OCI-LY1 (cell line): ENCODE measurements around the gene C4orf51.

Source experiments
- H2AFZ ChIP-seq: fragments of 200-600 bp; sonication (generic), shearing (Covaris generic); 2 replicates; pipeline ENCODE4 v1.6.0; 2014; ENCODE audit warnings: antibody characterized with exemption, mild to moderate bottlenecking, low read length
- H3F3A ChIP-seq: fragments of 200-600 bp; sonication (generic), shearing (Covaris generic); 2 replicates; pipeline ENCODE4 v1.6.0; 2014; ENCODE audit warnings: mild to moderate bottlenecking, antibody characterized with exemption, low read length, moderate library complexity; ENCODE audit not compliant: insufficient read depth
- H3K27ac ChIP-seq: fragments of 200-600 bp; sonication (generic); 2 replicates; pipeline ENCODE4 v1.5.1; 2014; ENCODE audit warnings: low read length, mixed run types, mild to moderate bottlenecking, low read depth; ENCODE audit not compliant: poor library complexity, severe bottlenecking
- H3K27me3 ChIP-seq: fragments of 200-600 bp; sonication (generic); 2 replicates; pipeline ENCODE4 v1.6.0; 2014; ENCODE audit warnings: antibody characterized with exemption, mild to moderate bottlenecking, low read length, moderate library complexity; ENCODE audit not compliant: insufficient read depth
- H3K36me3 ChIP-seq: fragments of 200-600 bp; sonication (generic); 2 replicates; pipeline ENCODE4 v1.6.1; 2014; ENCODE audit warnings: mild to moderate bottlenecking, antibody characterized with exemption, low read length, moderate library complexity, mixed read lengths; ENCODE audit not compliant: insufficient read depth
- H3K4me1 ChIP-seq: fragments of 200-600 bp; sonication (generic); 2 replicates; pipeline ENCODE4 v1.5.1; 2014; ENCODE audit warnings: mild to moderate bottlenecking, low read length, moderate library complexity; ENCODE audit not compliant: insufficient read depth, severe bottlenecking
- H3K4me2 ChIP-seq: fragments of 200-600 bp; sonication (generic), shearing (Covaris generic); 2 replicates; pipeline ENCODE4 v1.6.1; 2014; ENCODE audit warnings: low read length
- H3K4me3 ChIP-seq: fragments of 200-600 bp; sonication (generic); 2 replicates; pipeline ENCODE4 v1.5.1; 2014; ENCODE audit warnings: low read length, low read depth, mild to moderate bottlenecking, mixed read lengths; ENCODE audit not compliant: poor library complexity, severe bottlenecking
- H3K79me2 ChIP-seq: fragments of 200-600 bp; shearing (Covaris generic); 2 replicates; pipeline ENCODE4 v1.6.1; 2016; ENCODE audit warnings: mixed run types, low read length, mixed read lengths; ENCODE audit not compliant: insufficient read depth
- H3K9ac ChIP-seq: fragments of 200-600 bp; sonication (generic), shearing (Covaris generic); 2 replicates; pipeline ENCODE4 v1.6.1; 2014; ENCODE audit warnings: mild to moderate bottlenecking, low read length, mixed read lengths
- H3K9me2 ChIP-seq: fragments of 200-600 bp; sonication (generic), shearing (Covaris generic); 2 replicates; pipeline ENCODE4 v1.6.1; 2014; ENCODE audit warnings: low read depth, mild to moderate bottlenecking, low read length, mixed read lengths
- H3K9me3 ChIP-seq: fragments of 200-600 bp; shearing (Covaris generic); 2 replicates; pipeline ENCODE4 v1.6.1; 2014; ENCODE audit warnings: low read length, mixed read lengths
- H4K20me1 ChIP-seq: fragments of 200-600 bp; sonication (generic), shearing (Covaris generic); 2 replicates; pipeline ENCODE4 v1.6.0; 2016; ENCODE audit warnings: mild to moderate bottlenecking, low read length; ENCODE audit not compliant: insufficient read depth
- EZH2 ChIP-seq: fragments of 200-600 bp; sonication (generic), shearing (Covaris generic); IDR thresholded peaks from 2 replicates; pipeline ENCODE4 v1.8.0; 2017; ENCODE audit warnings: borderline replicate concordance, mixed run types, mild to moderate bottlenecking, antibody characterized with exemption, low read length, moderate library complexity, mixed read lengths
- TF ChIP-seq, protein P1 (sequence below): fragments of 200-600 bp; sonication (generic), shearing (Covaris generic); IDR thresholded peaks from 2 replicates; pipeline ENCODE4 v1.5.1; 2017; ENCODE audit warnings: mild to moderate bottlenecking, antibody characterized with exemption, low read length, moderate library complexity, mixed read lengths

C4orf51 gene

DNA sequence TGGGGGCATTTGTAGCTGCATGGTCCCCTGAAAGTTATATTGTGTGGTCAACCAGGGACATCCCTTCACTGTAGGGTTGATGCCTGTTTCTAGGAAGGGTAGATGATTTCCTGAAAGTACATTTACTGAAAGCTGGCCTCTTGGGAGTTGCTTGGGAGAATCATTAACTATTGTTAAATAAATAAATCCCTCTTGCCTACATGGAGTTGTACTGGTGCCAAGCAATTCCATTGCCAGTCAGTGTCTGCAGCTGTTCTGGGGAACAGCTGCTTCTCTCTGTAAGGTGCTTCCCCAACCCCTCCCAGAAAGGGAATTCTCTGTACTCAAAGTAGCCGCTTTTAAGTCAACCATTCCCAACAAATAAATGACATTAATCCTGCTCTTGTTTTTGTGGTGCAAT, 51.1 kb downstream of the C4orf51 start:
- Histone ChIP-seq H3K9me2 (no peaks in the 10 kb centered on the region), H3K36me3 (no peaks in the 10 kb centered on the region), H3K79me2 (no peaks in the 10 kb centered on the region), H3K27ac (no peak overlapping the region), H3K9me3 (no peaks in the 10 kb centered on the region), H3F3A (0 out of 2 replicates have a peak, but pooled peaks cover 3% of the 10 kb centered on the region), H3K9ac (no peak overlapping the region), H4K20me1 (no peaks in the 10 kb centered on the region), H3K4me1 (peaks cover 8% of the 10 kb centered on the region), H2AFZ (no peak overlapping the region), H3K4me3 (no peak overlapping the region), H3K27me3 (0 out of 2 replicates have a peak, but pooled peaks cover 5% of the 10 kb centered on the region), H3K4me2 (no peak overlapping the region)
- TF ChIP-seq, protein P1, sequence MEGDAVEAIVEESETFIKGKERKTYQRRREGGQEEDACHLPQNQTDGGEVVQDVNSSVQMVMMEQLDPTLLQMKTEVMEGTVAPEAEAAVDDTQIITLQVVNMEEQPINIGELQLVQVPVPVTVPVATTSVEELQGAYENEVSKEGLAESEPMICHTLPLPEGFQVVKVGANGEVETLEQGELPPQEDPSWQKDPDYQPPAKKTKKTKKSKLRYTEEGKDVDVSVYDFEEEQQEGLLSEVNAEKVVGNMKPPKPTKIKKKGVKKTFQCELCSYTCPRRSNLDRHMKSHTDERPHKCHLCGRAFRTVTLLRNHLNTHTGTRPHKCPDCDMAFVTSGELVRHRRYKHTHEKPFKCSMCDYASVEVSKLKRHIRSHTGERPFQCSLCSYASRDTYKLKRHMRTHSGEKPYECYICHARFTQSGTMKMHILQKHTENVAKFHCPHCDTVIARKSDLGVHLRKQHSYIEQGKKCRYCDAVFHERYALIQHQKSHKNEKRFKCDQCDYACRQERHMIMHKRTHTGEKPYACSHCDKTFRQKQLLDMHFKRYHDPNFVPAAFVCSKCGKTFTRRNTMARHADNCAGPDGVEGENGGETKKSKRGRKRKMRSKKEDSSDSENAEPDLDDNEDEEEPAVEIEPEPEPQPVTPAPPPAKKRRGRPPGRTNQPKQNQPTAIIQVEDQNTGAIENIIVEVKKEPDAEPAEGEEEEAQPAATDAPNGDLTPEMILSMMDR, result no peak
- TF ChIP-seq EZH2, result no peak

DNA sequence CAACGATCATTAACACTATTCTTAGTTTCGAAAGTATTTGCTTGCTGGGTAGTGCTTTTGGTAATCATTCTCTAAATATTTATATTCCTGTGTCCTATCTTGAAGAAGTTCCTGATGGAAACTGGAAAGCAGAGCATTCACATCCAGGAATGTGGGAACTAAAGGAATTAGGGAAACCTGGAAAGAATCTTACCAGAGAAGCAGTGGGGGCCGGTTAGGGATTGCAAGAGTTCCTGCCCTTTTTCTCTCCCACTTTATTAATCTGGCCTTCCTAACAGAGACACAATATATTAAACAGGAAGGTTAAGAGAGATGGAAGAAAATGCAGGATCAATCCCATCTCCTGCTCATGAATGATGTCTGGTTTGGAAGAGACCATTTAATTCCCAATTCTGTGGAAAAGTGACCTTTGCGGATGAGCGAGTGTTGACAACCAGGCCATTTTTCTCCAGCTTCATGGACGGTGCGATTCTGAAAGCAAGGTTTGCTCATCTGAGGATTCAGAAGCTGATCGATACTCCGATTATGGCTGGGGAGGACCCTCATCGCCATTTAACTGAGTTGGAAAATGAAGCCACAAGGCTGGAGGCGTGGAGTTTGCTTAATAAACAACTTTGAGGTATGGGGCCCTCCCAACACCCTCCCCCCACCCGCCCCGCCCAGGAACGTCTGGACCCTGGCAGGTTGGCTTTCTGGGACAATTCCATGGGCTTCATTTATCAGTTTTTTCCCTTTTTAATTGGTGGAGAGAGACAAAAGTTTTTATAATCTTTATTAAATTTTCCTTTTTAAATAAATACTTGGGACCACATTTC, 52.3 kb downstream of the C4orf51 start:
- Histone ChIP-seq H2AFZ (no peak overlapping the region), H3K4me1 (peaks cover 8% of the 10 kb centered on the region), H3K9me2 (no peaks in the 10 kb centered on the region), H3K4me3 (peak overlapping the region; percentile 69), H3K36me3 (no peaks in the 10 kb centered on the region), H4K20me1 (no peaks in the 10 kb centered on the region), H3K4me2 (peak overlapping the region; percentile 76), H3K79me2 (no peaks in the 10 kb centered on the region), H3K9me3 (no peaks in the 10 kb centered on the region), H3K9ac (peak overlapping the region; percentile 60; the same call in 1 of the 2 replicates), H3K27ac (no peak overlapping the region), H3F3A (0 out of 2 replicates have a peak, but pooled peaks cover 3% of the 10 kb centered on the region), H3K27me3 (0 out of 2 replicates have a peak, but pooled peaks cover 5% of the 10 kb centered on the region)
- no peak for TF ChIP-seq EZH2
- TF ChIP-seq, protein P1, result no peak

DNA sequence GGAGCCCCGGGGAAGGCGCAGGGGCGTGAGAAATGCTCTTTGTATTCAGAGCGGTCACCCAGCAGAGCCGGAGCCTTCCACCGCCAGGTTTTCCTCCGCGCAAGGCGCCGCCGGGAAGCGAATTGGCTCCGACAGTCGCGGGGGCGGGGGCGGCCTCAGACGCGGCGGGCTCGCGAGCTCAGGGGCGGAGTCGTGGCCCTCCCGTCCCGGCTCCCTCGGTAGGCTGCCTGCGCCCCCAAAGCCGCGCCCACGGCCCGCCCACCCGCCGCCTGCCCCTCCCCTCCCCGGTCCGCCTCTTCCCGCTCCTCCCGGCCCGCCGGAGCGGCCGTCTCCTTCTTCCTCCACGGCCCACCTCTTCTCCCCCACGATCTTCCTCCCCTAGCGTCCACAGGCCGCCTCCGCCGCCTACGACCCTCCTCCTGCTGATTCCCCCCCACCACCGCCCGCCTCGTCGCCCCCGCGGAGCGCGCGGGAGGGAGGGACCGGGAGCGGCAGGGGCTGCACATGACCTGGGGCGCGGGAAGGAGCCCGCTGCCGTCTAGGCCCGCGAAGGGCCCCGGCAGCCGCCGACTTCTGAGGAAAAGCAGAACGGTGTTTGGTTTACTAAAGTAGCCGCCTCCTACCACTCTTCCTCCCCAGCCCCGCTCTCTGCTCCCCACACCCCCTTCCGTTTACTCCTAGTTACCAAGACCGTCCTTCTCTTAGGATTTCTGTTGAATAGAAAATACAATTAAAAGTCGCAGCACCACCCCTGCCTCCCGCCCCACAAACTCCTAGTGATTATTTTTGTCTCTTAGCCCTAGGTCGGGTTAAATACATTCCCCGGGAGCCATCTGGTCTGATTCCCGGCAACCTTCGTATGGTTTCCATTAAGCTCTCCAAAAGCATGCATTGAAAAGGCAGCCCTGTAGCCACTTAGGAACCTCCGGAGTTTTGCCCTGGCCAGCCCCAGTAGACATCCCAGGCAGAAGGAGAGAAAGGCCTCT, 53.2 kb downstream of the C4orf51 start:
- peak overlapping the region; percentile 60 for H3K9ac ChIP-seq
- H3K4me3 ChIP-seq, result peak overlapping the region; percentile 69
- peaks cover 8% of the 10 kb centered on the region for H3K4me1 ChIP-seq
- H3K9me3 ChIP-seq, result no peaks in the 10 kb centered on the region
- no peaks in the 10 kb centered on the region for H3K36me3 ChIP-seq
- TF ChIP-seq EZH2, result no peak
- TF ChIP-seq, protein P1, result no peak
- H4K20me1 ChIP-seq, result no peaks in the 10 kb centered on the region
- 0 out of 2 replicates have a peak, but pooled peaks cover 5% of the 10 kb centered on the region for H3K27me3 ChIP-seq
- peak overlapping the region; percentile 76 for H3K4me2 ChIP-seq
- H3K79me2 ChIP-seq, result no peaks in the 10 kb centered on the region
- H2AFZ ChIP-seq, result peak overlapping the region; percentile 54; the same call in 1 of the 2 replicates
- 0 out of 2 replicates have a peak, but pooled peaks cover 3% of the 10 kb centered on the region for H3F3A ChIP-seq
- no peaks in the 10 kb centered on the region for H3K9me2 ChIP-seq
- H3K27ac ChIP-seq, result no peak overlapping the region
